Left renal pelvis (tissue), 4 donors: ENCODE measurements around the gene ZNF383. TPM values are rescaled to one million over a fixed set of nuclear protein-coding genes. Genes with fewer than 3 reads are reported as not detected.
"Not testable (repeated sequence)": the region's sequence is repeated elsewhere in the genome, so short reads cannot be mapped to it uniquely, and the experiment has no call there.

Source experiments
- DNase-seq, 4 donors: peaks; one replicate each; pipeline ENCODE4 v3.0.0-alpha.2; 2013; ENCODE audit warnings: low read depth in 4 of 4, low spot score in 3 of 4
- polyA plus RNA-seq, 4 donors: library from polyadenylated mRNA; unstranded; fragments of 120-200 nt; gene quantifications; one replicate each; pipeline ENCODE4 v1.2.1, GENCODE V29; 2013; ENCODE audit not compliant: insufficient read length in 4 of 4

The ZNF383 gene
- 10 to 100 TPM; 12.0 to 13.6 (median 13.0) TPM for polyA plus RNA-seq

DNA sequence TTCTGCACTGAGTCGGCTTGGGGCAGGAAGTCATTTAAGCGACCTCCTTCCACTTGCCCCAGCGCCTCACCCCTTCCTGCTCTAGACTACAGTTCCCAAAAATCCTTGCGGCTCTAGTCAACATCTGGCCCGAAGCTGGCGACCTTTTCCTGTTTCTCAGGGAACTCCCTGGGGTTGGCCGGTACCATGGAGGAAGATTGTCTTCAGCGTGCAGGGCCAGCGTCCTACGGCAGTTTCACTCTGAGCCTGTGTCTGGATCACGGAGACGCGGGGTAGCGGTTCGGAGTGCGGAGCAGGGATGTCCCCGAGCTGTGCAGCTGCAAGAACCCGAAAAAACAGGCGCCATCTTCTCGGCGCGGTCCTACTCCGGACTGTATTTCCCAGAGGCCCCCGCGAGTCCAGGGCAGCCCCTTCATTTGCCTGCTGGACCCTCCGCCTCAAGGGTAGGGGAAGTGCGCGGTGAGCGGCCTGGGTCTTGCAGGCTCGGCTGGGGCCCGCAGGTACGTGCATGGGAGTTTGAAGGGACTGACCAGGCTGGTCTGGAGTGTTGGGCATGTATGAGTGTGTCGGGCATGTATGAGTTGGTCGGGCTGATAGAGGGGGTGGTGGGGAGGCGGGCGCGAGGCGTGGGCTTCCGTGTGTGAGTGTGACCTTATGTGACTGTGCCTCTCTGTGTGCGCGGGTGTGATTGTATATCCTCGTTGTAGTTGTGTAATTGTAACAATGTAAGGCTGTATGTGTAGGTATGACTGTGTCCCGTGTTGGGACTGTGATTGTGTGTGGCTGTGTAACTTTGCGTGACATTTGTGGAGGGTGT, at the start of gene ZNF383:
TSS of gene ZNF383 (plus strand) at position 440 of the 817 bp plus-strand sequence. CDS start 12,240 bp downstream, outside the sequence.
- DNase-seq, result peak; percentile 83 to 95 (median 86)

DNA sequence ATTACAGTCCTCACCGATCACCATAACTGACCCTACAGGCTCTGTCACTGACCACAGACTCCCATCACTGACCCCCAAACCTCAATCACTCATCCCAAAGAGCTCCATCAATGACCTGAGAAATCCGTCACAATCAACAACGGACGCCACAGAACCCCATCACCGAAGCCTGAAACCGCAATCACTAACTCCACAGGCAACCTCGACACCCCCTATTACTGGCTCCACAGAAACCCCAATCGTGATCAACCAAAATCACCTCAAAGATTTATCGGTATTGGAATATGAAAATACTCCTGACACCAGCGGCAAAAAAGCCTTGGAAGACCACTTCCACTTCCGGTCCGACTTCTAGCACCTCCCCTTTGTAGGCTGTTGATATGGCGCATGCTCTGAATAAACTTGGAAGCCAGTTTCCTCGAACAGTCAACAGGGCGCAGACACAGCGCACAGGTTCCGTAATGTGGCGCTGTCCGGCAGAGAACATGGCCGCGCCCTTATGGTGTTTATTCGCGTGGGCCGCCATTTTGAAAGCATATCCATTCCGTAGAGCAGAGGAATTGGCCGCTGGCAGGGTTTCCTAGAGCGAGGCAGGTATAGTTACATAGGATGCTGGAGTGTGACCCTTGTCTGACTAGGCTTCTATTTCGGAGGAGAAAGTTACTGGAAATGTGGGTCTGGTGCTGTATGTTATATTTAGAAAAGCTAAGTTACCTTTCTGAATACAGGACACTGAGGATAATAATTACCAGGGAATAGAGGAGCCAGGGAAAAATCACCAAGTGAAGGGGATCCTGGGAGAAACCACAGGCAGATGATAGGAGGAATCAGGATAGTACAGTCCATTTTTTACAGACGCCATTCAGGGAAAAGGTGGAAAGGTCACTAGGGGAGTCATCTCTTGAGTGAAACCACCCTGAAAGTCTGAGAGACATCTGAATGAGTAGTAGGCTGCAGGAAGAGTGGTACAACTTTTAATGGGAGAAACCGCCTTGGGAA, 45.3 kb upstream of the ZNF383 start, which contains the start of gene ZNF585A:
TSS of gene ZNF585A (minus strand) at position 328 of the 999 bp plus-strand sequence. CDS start 2,785 bp downstream, outside the sequence.
- peak; percentile 90 to 96 (median 90) for DNase-seq

DNA sequence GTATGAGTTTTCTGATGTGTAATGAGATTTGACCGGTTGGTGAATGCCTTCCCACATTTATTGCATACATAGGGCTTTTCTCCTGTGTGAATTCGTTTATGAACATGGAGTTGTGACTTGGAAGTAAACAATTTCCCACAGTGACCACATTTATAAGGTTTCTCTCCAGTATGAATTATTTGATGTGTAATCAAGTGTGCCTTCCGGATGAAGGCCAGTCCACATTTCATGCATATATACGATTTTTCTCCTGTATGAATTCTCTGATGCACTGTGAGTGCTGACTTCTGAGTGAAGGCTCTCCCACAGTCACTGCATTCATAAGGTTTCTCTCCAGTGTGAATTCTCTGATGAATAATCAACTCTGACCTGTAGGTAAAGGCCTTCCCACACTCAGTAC, 31.9 kb upstream of the ZNF383 start:
- DNase-seq, result not testable (repeated sequence)

DNA sequence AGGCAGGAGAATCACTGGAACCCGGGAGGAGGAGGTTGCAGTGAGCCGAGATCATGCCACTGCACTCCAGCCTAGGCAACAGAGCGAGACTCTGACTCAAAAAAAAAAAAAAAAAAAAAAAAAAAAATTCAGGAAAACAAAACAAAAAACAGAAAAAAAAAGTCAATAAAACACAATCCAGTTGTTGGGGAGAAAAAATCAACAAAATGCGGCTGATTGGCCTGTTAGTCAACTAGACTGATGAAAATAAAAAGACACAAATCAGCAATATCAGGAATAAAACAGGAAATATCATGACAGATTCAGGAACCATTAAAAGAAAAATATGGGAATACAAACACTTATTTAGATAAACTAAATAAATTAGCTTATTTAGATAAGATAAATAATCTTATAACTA, 22.8 kb upstream of the ZNF383 start:
- not testable (repeated sequence) for DNase-seq

DNA sequence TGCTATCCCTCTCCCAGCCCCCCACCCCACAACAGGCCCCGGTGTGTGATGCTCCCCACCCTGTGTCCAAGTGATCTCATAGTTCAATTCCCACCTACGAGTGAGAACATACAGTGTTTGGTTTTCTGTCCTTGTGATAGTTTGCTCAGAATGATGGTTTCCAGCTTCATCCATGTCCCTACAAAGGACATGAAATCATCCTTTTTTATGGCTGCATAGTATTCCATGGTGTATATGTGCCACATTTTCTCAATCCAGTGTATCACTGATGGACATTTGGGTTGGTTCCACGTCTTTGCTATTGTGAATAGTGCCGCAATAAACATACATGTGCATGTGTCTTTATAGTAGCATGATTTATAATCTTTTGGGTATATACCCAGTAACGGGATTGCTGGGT, 20.9 kb upstream of the ZNF383 start:
- DNase-seq, result not testable (repeated sequence)

DNA sequence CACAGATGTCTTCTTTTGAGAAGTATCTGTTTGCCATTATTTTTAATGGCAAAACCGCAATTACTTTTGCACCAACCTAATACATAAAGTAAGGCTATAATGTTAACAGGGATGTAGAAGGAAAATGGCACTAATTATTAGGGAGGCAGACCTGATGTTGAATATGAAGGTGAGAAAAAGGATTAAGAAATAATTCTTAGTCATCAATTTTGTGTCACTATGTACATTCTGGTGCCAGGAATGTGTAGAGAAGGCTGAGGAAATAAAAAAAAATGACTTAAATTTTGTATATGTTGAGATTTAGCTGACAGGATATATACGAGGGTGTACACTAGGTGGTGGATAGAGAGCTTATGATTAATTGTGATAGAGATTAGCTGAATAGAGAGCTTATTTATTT, 20.2 kb upstream of the ZNF383 start:
- DNase-seq, result no peak

DNA sequence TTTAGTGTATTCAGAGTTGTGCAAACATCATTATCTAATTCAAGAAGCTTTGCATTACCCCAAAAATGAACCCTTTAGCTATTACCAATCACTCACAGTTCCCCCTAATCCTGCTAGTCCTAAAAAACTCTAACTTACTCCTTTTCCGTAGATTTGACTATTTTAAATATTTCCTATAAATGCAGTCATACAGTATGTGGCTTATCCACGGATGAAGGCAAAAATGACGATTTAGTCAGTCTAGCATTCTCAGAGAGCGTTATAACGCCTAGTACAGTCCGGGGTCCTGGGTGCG, 587 bp upstream of the ZNF383 start:
- no peak for DNase-seq

DNA sequence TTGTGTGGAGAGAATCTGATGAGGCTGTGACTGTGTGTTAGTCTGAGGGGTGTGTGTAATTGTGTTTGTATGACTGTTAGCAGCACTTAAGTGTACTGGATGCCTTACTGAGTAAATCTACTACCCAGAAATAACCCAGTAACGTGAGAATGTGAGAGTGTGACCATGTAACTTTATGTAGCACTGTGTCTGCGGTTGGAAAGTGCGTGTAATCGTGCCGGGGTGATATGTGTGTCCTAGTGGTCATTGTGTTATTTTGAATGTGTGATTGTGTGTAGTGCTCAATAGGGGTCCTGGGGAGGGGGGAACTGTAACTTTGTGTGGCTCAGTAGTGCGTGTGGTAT, 550 bp downstream of the ZNF383 start:
- DNase-seq, result no peak

DNA sequence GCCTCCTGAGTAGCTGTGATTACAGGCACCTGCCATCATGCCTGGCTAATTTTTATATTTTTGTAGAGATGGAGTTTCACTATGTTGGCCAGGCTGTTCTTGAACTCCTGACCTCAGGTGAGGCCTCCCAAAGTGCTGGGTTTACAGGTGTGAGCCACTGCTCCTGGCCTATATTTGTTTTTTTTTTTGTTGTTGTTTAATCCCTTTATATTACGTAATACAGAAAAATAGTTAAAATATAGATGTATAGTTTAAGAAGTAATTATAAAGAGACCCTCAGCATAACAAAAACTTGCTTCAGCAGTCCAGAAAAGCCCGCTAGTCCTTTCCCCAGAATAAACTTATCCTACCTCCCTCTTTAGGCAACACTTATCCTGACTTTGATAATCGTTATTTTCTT, 2.4 kb downstream of the ZNF383 start:
- DNase-seq, result no peak

DNA sequence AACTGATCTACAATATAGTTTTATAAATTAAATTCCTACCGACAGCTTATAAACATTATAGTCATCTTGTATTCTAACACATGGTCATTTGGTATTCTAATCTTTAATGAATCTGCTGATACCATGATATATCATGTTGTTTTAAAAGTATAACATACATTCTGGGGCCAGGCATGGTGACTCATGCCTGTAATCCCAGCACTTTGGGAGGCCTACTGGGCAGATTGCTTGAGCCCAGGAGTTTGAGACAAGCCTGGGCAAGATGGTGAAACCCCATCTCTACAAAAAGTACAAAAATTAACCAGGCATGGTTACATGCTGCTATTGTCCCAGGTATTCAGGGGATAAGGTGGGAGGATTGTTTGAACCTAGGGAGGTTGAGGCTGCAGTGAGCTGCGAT, 3.1 kb downstream of the ZNF383 start:
- DNase-seq, result no peak

DNA sequence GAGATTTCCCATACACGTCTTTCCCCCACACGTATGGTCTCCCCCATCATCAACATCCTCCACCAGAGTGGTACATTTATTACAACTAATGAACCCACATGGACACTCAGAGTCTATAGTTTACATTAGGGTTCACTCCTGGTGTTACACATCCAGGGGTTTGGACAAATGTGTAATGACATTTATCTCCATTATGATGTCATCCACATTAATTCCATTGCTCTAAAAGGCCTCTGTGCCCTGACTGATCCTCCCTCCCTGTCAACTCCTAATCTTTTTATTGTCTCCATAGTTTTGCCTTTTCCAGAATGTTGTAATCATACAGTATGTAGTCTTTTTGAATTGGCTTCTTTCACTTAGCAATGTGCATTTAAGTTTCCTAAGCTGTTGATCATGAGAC, 8.2 kb downstream of the ZNF383 start:
- no peak for DNase-seq

DNA sequence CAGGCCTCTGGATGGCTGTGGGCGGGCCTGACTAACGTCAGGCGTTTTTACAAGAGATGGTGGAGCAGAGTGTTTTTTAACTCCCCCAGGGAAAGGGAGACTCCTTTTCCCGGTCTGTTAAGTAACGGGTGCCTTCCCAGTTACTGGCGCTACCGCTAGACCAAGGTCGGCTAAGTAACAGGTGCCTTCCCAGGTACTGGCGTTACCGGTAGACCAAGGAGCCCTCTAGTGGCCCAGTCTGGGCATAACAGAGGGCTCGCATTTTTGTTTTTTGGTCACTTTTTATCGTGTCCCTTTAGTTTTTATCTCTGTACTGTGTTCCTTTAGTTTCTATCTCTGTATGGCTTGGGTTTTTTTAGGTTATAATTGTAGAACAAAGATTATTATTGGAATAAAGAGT, 10.0 kb downstream of the ZNF383 start:
- DNase-seq, result peak in 1 of 4 donors; percentile 12

DNA sequence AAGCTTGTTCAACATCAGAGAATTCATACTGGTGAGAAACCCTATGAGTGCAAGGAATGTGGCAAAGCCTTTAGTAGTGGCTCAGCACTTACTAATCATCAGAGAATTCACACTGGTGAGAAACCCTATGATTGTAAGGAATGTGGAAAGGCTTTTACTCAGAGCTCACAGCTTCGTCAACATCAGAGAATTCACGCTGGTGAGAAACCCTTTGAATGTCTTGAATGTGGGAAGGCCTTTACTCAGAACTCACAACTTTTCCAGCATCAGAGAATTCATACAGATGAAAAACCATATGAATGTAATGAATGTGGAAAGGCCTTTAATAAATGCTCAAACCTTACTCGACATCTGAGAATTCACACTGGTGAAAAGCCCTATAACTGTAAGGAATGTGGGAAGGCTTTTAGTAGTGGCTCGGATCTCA, 25.2 kb downstream of the ZNF383 start:
- DNase-seq, result no peak

DNA sequence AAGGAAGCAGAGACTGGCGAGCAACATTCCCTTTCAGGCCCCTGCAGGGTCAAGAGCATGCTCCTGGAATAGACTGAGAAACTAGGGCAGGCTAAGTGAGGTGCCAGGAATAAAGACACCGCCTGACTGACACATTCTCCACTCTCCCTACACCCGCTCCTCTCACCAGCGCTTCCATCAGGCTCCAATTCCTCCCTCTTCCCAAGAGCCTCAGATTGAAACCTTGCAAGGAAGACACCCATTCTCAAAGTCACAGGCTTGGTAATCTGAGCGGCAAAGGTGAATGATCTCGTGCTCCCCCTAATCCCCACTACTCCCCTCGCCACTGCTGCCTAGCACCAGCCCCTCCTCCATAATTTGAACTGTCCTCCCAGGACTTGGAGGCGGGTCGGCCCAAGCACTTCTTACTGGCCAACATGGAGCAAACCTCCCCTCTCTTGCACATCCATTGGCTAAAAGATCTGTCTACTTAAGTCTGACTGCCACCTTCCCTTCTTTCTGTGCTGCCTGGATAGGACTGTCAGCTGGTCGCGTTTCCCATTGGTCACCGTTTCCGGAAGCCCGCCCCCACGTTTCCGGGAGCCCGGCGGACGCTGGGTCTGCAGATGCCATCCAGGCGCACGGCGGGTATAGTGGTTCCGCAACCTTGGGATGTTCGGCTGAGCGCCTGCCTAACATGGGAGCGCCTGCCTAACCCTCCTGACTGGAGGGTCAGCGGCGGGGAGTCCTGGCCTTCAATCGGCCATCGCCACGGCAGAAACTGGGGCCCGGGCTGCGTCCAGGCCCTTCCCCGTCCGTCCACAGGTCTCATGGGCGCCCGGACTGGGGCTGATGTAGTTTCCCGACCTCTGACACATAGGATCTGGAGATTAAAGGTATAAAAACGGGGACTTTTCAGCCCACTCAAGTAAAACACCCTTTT, 33.6 kb downstream of the ZNF383 start:
- peak; percentile 80 to 96 (median 86) for DNase-seq

DNA sequence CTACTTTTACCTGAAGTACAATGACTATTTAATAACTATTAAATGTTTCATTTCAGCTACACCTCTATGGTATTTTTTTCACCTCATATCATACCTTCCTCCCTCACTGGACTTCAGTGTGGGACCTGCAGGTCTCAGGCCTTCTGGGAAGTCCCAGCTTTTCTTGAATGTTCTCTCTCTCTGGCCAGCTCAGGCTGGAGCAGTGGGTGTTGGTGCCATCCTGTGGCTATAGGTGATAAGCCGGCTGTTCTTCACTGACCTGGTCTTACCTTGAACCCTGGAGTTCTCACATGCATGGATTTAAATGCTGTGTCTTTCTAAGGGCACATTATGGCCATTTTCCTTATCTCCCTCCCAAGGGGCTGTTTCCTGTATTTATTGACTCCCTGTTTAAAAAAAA, 45.0 kb downstream of the ZNF383 start:
- not testable (repeated sequence) for DNase-seq

DNA sequence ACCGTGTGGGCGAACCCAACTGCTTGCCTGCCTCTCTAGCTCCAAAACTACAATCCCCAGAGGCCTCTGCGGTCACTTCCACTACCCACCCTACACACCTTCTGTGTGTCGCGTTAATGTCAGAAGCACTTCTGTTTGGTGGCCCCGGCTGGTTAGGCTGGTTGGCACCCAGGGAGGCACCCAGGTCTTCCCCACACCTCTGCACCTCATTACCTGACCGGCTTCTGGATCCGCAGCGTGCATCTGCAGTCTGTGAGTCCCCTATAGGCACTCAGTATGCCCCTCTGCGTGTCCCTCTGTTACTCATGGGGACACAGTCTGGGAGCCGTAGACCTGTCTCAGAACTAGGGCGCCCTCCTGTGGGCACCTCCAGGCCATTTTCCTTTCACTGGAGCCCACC, 49.0 kb downstream of the ZNF383 start:
- not testable (repeated sequence) for DNase-seq

DNA sequence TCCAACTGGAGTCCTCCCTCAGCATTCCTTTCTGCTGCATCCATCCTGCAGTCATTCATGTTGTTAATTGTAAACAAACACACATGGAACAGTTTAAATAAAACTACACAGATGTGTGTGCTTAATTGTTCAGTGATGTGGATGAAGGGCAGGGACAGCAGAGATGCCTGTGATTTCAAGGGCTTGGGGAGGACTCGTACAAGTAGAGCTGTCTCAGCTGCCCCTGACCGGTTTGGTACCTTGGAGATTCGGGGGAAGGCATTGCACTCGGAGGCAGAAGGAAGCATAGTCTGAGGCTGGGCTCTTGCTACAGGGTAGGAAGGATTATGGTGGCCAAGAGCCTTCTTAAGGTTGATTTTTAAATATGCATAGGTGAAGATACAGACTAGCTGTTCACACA, 49.7 kb downstream of the ZNF383 start:
- DNase-seq, result not testable (repeated sequence)

DNA sequence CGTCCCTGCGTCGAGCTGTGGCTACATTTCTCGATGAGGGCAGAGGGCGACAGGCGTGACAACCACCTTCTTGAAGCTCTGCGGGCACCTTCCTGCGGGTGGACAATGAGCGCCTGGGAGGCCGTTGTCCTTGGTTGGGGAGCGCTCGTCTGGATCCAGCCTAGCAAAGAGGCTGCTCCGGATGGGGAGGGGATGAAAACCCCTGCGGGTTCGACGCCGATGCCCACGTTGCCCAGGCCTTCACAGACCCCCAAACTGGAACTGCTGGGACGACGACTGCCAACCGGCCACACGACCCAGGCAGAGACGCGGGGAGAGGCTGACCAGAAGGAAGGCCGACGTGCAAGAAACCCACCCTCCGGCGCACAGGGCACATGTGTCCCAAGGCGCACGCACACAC, 62.6 kb downstream of the ZNF383 start:
- DNase-seq, result not testable (repeated sequence)

DNA sequence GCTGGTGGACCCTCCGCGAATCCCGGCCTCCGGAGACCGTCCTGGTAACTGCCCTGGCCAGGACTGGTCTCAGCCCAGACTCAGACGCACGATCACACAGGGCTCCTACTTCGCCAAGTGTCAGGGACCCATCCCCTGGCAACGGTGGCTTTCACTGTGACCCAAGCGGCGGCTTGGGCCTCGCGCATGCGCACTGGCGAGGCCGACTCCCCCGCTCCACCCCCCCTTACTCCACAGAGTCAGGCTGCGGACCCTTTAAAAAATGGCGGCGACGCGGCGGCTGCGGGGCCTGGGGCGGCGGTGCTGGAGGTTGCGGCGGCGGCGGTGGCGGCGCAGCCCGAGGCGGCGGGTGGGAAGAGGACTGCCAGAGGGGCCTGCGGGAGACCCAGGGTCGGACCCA, 66.0 kb downstream of the ZNF383 start:
- DNase-seq, result not testable (repeated sequence)

DNA sequence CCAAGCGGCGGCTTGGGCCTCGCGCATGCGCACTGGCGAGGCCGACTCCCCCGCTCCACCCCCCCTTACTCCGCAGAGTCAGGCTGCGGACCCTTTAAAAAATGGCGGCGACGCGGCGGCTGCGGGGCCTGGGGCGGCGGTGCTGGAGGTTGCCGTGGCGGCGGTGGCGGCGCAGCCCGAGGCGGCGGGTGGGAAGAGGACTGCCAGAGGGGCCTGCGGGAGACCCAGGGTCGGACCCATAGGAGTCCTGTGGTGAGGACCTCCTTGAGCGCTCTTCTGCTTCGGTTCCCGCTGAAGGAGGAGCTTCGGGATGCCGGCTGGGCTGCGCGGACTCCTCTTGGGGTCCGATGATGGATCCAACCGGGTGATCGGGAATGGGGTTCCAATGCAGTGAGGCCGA, 71.2 kb downstream of the ZNF383 start:
- DNase-seq, result not testable (repeated sequence)
